Measurements from ENCODE around the gene SLFN13.
"Not testable (repeated sequence)": the region's sequence is repeated elsewhere in the genome, so short reads cannot be mapped to it uniquely, and the experiment has no call there.

SLFN13 gene, protein sequence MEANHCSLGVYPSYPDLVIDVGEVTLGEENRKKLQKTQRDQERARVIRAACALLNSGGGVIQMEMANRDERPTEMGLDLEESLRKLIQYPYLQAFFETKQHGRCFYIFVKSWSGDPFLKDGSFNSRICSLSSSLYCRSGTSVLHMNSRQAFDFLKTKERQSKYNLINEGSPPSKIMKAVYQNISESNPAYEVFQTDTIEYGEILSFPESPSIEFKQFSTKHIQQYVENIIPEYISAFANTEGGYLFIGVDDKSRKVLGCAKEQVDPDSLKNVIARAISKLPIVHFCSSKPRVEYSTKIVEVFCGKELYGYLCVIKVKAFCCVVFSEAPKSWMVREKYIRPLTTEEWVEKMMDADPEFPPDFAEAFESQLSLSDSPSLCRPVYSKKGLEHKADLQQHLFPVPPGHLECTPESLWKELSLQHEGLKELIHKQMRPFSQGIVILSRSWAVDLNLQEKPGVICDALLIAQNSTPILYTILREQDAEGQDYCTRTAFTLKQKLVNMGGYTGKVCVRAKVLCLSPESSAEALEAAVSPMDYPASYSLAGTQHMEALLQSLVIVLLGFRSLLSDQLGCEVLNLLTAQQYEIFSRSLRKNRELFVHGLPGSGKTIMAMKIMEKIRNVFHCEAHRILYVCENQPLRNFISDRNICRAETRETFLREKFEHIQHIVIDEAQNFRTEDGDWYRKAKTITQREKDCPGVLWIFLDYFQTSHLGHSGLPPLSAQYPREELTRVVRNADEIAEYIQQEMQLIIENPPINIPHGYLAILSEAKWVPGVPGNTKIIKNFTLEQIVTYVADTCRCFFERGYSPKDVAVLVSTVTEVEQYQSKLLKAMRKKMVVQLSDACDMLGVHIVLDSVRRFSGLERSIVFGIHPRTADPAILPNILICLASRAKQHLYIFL

DNA sequence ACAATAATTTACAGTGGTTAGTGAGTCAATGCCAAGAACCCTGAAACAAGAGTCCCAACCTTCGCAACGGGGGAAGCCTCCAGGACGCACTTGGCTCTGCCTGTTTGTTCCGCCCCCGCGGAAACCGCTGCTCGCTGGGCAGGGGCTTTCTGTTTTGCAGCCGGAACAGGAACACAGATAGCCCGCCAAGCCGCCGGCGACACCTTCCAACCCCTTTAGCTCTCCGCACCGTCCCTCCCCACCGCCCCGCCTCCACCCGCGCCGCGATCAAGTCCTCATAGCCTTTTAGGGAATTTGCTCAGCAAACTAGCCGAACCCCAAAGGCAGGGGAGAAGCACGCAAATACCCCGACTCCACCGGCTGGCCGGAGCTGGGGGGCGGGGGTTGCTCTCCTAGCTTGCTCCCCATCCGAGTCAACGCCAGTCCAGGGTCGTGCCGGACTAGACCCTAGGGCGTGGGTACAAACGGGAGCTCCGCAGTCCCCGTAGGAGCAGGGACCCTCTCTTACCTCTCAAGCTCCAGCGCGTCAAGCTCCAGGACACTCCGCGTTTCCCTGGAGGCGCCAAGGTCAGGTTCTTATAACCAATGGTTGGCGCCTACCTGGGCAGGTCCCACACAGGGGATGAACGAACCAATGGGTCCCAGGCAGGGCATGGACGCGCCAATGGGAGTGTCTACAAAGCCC lies at the start of gene SLFN13:
TSS of gene SLFN13 (minus strand) at position 553 of the 685 bp plus-strand sequence. CDS start 3,086 bp downstream, outside the sequence.
- DNase-seq = peak; percentile 39 to 70 (median 58)

DNA sequence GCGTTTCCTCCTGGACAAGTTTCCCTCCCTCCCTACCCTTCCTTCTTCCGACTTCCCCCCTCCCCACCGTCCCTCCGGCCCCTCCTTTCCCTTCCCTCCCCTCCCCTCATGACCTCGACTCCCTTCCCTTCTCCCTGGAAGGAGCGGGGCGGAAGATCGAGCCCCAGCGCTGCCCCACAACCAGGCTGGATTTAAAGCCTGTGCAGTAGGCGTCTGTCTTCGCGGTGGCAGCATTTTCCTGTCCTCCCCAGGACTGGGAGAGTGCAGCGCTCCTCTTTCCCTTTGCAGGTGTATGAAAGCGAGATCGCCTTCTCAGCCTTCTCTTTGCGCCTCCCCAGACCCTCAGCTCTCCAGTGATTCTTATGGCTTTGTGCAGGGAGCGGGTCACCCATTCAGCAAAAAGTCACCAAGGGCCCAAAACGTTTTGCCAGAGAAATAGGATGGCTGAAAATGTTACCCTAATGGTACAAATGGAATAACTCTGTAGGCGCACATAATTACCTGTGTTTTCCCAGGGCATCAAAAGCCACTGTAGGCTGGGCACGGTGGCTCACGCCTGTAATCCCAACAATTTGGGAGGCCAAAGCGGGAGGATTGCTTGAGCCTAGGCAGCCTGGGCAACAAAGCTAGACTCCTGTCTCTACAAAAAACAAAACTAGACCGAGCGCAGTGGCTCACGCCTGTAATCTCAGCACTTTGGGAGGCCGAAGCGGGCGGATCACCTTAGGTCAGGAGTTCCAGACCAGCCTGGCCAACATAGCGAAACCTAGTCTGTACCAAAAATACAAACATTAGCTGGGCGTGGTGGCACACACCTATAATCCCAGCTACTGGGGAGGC lies 48.1 kb upstream of the SLFN13 start:
- no peak for DNase-seq

DNA sequence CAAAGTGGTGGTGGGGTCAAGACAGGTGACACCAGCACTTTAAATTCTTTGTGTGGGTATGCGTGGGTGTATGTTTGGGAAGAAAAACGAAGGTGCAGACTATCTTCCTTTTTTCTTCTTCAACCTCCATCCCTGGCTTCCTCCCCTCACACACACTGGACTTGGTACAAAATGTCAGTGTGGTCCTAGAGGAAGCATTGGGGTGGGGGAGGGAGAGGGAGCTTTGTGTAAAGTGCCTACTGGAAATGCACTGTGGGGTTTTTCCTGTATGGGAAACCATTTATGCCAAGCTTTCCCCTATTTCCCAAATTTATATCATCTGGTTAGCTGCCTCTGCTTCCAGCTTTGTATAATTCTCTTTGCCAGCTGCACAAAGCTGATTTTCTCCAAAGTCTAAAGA lies 44.5 kb upstream of the SLFN13 start:
- no peak for DNase-seq

DNA sequence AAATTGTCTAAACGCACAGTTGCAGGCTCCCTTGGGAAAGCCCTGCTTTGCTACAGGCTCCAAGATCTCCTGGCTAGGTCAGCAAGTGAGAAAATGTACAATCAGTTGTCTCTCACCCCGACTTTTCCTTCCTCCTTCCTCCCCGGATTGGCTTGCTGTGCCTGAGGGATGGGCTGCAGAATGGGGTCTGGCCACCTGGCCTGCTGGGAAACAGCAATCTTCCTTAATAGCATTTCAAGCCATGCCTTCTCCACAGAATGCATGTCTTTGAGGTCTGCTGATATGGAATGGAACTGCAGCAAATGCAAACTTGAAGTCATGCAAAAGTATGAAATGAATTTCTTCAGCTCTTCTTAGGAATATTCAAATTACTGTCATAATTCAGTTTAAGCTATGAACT lies 42.9 kb upstream of the SLFN13 start:
- DNase-seq = no peak

DNA sequence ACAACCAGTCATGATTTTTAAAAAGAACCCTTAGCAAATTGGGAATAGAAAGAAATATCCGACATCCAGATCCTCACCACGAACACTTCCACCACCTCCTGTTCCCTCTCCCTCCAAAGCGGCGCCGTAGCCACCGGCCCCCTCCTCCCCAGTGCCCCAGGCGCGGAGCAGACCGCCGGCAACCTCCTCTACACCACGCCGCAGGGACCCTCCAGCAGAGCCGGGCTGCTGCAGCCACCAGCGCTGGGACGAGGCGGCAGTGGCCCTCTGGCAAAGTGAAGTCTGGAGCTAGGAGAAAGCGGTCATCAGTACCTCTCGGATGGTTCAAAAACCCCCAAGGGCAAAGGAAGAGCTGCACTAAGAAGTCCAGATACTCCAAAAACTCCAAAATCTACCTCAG lies 41.4 kb upstream of the SLFN13 start:
- DNase-seq = no peak

DNA sequence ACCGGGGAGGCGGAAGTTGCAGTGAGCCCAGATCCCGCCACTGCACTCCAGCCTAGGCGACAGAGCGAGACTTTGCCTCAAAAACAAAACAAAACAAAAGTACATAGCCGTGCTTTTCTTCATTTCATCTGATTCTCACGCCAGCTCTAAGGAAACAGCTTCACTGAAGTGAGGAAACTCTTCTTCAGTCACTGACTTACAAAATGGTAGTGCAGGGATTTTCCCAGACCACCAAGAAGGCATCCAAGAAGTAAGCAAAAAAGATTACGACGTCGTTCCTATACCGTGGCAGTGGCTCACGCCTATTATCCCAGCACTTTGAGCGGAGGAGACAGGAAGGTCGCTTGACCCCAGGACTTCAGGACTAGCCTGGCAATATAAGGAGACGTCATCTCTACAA lies 40.4 kb upstream of the SLFN13 start:
- DNase-seq = no peak

DNA sequence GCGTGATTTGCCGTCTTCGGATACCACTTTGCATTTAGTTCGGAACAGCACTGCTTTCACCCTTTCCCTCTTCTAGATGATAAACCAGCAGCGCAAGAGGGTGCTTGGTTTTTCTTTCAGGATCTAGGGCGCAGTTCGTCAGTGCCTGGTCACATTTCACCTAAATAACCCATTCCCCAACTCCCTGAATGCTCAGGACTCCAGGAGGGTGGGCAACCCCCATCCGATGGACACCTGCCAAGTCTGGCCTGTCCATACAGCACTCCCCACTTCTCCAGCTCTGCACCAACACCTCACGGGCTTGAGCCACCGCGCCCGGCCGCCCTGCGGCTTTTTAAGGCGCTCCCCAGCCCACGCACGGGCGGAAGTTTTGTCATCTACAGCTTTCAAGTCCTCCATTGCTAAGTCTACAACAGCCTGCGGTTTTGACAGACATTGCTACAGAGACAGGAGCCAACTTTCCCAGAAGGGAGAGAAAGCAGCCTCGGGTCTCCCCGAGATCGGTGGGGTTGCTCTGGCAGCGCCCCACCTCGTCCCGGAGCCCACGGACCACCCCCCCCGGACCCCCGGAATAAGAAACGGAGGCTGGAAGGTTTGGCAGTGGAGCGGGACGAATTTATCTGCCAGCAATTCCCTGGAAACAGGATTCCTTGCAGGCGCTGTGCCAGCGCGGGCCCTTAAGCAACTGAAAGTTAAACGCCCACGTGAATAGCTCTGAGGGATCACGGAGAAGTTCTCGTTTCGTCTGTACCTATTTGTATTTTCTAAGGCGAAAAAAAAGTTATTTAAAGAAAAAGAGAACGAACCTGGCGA lies 38.6 kb upstream of the SLFN13 start:
- DNase-seq = peak; percentile 23 to 57 (median 38)

DNA sequence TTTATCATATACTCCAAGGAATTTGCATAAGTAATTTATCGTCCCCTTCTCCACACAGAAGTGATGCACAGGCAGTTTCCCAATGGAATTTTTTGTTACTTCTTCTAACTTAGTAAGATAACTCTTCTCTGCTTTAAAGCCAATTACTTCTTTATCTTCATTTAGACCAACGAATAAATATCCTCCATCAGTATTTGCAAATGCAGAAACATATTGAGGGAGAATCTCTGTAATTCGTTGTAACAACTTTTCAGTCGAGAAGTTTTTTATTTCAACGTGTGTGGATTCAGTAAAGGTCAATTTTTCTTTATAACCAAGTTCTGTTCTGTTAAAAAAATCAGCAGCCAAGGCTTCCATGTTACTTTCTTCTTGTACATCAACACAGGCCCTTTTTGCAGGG lies 30.7 kb upstream of the SLFN13 start:
- DNase-seq = no peak

DNA sequence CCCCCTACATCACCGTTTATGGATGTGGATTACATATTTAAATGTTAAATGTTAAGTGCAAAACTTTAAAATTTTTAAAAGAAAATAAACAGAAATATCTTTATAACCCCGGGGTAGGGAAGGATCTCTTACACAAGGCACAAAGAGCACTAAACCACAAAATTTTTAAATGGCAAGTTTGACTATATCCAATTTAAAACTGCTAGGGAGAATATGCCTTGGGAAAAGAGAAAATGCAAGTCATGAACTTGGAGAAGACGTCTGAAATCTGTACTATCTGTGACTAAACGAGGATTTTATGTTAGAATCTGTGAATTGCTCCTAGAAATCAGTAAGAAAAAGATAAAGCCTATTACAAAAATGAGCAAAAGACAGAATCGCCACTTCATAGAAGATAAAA lies 28.7 kb upstream of the SLFN13 start:
- no peak for DNase-seq

DNA sequence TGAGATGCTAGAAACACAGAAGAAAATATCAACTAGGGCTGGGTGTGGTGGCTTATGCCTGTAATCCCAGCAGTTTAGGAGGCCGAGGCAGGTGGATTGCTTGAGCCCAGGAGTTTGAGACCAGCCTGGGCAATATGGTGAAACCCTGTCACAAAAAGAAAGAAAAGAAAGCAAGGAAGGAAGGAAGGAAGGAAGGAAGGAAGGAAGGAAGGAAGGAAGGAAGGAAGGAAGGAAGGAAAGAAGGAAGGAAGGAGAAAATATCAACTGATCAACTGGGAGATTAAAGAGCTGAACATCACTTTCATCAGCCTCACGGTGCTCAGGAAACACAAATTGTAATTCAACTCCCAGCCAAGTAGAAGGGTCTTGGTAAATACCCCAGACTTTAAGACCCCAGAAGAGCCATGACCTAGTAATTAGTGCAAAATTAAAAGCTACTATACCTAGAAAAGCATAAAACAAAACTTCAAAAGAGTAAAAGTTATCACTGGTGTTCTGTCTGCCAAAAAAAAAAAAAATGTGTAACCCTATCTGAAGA lies 27.8 kb upstream of the SLFN13 start:
- DNase-seq = no peak

DNA sequence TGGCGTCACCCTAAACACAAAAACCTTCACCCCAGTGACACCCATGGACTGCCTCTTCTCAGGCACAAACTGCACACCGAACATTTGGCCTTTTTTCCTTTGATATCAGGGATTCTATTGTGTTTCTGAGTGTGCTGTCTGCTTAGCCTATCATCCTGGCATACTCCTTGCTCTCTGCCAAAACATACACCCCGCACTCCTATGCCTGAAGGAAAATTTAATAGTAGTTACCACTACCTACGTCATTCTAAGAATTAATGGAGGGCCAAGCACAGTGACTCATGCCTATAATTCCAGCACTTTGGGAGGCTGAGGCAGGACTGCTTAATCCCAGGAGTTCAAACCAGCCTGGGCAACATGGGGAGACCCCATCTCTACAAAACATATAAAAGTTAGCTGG lies 19.9 kb upstream of the SLFN13 start:
- no peak for DNase-seq

DNA sequence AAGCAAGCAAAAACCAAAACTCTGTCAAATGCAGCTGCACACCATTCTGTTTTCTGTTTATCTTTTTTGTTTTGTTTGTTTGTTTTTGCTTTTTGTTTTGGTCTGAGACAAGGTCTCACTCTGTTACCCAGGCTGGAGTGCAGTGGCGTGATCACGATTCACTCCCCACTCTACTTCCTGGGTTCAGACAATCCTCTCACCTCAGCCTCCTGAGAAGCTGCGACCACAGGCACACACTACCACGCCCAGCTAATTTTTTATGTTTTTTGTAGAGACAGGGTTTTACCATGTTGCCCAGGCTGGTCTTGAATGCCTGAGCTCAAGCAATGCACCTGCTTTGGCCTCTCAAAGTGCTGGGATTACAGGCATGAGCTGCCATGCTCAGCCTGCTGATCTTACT lies 19.3 kb upstream of the SLFN13 start:
- no peak for DNase-seq

DNA sequence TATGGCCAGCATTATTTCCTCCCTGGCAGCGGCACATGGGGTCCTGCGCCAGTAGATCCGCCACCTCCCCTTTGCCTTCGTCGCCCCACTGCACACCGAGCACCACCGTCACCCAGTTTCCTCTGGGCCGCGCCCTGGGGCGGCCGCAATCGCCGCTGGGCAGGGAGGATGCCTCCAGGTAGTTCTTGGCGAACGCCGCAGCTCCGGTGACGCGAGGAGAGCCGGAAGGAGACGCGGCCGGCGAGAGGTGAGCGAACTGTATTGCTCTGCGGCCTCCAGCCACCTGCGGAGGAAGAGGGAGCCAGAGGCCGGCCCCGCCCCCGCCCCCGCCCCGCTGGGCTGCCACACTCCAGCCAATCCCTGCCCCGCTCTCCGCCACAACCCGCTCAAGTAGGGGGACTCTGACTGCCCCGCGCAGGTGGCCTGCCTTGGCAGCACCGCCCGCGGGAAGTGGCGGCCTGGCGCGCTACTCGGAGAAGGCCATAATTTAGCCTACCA lies 11.8 kb upstream of the SLFN13 start:
- DNase-seq = peak in 2 of 4 experiments; percentile 20 to 51

DNA sequence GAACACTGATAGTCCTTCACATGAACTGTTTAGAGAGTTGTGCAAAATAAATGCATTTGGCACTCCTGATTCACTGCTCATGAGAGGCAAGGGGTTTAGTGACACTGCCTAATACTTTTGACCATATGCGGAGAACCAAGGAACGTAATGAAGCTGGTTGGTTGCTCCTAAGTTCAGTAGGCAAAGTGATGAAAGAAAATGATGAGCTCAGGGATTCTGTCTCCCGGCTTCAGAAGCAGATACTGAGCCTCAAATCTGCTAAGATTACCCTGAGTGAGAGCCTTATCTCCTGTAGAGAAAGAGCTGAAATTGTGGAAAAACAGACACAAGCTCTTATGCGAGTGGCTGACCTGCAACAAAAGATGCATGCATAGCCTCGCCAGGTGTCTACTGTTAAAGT lies 5.5 kb upstream of the SLFN13 start:
- not testable (repeated sequence) for DNase-seq

DNA sequence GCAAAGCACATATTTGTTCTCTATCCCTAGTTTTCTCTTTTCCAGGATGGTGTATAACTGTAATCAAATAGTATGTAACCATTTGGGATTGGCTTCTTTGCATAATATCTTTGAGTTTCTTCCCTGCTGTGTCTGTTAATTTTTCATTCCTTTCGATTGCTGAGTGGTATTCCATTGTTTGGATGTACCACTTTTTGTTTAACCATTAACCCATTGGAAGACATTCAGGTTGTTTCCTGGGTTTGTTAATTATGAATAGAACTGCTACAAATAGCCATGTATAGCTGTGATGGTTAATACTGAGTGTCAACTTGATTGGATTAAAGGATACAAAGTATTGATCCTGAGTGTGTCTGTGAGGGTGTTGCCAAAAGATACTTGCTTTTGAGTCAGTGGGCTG lies 4.6 kb upstream of the SLFN13 start:
- no peak for DNase-seq

DNA sequence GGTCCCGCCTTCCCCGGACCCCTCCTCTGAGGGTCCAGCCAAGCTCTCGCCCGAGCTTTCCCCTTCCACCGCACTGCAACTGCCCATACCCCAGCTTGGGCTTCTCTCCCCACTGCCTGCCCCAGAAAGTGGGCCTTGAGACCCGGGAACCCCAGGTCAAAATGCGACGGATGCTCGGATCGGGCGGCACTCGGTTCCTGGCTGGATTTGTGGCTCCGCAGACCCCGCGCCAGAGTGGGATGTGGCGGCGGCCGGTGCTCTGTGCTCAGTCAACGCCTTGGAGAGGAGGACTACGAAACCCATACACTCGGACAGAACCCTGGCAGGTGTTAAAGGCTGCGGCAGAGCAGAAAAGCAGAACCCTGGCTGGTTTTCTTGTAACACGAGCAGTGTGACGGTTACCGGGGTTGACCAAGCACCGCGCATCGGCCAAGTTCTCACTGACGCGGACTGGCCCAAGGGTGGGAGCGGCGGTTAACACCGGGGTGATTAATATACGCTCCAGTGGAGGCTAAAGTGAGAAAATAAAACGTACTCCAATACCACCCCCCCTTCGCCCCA lies 885 bp upstream of the SLFN13 start:
- no peak for DNase-seq

DNA sequence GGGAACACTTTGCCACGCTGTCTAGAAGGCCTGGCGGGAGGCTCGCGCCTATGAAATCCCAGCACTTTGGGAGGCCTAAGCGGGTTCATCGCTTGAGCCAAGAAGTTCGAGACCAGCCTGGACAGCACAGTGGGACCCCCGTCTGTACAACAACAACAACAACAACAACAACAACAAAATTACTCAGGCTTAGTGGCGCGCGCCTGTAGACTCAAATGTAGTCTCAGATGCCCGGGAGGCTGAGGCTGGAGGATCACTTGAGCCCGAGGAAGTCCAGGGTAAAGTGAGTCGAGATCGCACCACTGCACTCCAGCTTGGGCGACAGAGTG lies 297 bp upstream of the SLFN13 start:
- no peak for DNase-seq

DNA sequence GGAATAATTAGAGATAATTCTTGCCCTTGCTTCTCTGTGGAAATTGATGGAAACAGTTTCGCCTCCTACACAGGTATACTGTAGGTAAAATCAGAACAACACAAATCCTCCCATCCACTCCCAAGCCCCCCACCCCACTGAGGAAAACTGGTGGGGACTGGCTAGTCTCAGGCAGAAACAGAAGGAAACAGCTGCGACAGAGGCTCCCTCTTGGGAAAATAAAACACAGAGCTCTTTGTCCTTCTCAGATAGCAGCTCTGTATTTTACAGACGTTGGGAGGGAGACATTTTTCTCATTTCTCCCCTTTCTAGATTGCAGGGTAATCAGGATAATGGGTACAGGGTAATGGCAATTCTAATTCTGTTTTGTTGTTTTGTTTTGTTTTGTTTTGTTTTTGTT lies 1.1 kb downstream of the SLFN13 start:
- DNase-seq = no peak

DNA sequence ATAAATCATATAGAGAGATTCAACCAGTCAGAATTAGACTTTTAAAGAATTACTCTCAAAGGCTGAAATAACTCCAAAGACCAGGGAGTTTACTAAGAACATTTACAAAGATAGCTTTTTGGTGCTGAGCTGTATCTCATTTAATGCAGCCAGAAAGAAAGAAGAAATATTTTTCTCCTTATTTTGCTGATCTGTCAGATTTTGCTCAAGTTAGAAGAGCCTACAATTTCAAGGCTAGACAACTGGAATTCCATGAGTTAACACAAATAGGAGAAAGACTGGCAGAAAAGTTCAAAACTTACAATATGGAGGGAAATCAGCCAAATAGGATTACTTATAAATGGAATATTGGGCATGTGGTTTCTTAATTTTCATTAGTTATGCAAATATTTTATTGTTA lies 10.1 kb downstream of the SLFN13 start:
- no peak for DNase-seq

DNA sequence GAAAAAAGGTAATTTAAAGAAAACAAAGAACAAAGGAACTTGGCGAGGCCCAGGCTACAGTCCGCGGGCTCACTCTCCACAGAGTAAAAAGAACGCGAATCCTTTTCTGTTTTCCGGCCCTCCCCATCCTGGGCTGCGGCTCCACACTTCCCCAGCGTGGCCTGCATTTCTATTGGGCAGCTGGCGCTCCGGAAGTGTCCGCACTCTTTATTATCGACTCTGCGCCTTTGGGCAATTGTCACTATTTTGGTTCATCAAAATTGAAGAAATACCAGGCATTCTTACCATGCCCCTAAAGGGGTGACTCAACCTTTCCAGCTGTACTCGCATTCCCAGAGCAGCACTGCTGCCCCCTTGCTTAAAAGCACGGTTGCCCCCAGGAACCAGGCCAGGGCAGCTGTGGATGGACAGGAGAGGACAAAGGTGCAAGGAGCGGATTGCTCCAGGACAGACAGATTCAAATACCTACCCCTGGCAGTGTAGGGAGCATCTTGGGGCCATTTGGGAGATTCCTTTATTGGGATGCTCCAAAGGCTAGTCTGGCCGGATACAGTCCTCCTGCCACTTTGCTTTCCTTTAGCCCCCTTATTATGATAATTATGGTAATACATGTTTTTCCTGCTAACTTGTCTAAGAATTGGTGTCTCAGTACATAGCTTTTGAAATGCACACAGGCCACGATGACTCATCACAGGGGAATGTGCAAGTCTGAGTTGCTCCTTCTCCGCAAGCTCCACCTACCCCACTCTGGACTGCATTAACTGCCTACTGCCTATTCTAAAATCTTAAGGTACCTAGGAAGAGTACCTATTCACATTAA lies 15.3 kb downstream of the SLFN13 start:
- peak in 2 of 4 experiments; percentile 28 to 50 for DNase-seq
